Lung microvascular endothelial cell (primary cell): ENCODE data around the gene CD6. TPM values are rescaled to one million over a fixed set of nuclear protein-coding genes. Genes with fewer than 3 reads are reported as not detected.
A peak's percentile ranks its signal among the peaks of the same experiment; 100 is the strongest.

Experiments
- DNase-seq, 2 donors: peaks; one replicate each; pipeline versions ENCODE4 v3.0.0 to v3.0.0-alpha.2; 2010; ENCODE audit warnings: low read depth in 2 of 2
- total RNA-seq: library from RNA; depleted of rRNA; stranded (reverse); fragments of >200 nt; gene quantifications from 2 replicates; pipeline ENCODE4 v1.2.1, GENCODE V29; 2014

Gene CD6
- total RNA-seq: not detected in 2 replicates

GRCh38 chr11:60971520-60971919 lies at the start of gene CD6:
Gene CD6, plus strand, starts transcription at chr11:60971680. Its CDS starts 186 bp downstream, at chr11:60971866.
- no peak for DNase-seq

- no peak for DNase-seq
Observed at GRCh38 chr11:60921777-60922335, 49.6 kb upstream of the CD6 start.

- no peak for DNase-seq
Observed at GRCh38 chr11:60922906-60923305, 48.6 kb upstream of the CD6 start.

GRCh38 chr11:60923326-60923725 lies 48.2 kb upstream of the CD6 start:
- DNase-seq: no peak

GRCh38 chr11:60923800-60924109 lies 47.7 kb upstream of the CD6 start:
- no peak for DNase-seq

- peak; percentile 79 to 84 for DNase-seq
Observed at GRCh38 chr11:60924110-60924905, 47.2 kb upstream of the CD6 start, which contains the start of gene TMEM132A. Gene TMEM132A, plus strand, starts transcription at chr11:60924460. Its CDS starts 174 bp downstream, at chr11:60924634.

- DNase-seq: no peak
Observed at GRCh38 chr11:60924906-60925853, 46.3 kb upstream of the CD6 start.

- peak in 1 of 2 donors; percentile 37 for DNase-seq
Observed at GRCh38 chr11:60925868-60926267, 45.6 kb upstream of the CD6 start.

GRCh38 chr11:60926500-60926899 lies 45.0 kb upstream of the CD6 start:
- no peak for DNase-seq

GRCh38 chr11:60927061-60927592 lies 44.4 kb upstream of the CD6 start:
- DNase-seq: no peak

- DNase-seq: no peak
Observed at GRCh38 chr11:60927600-60927999, 43.9 kb upstream of the CD6 start.

GRCh38 chr11:60928563-60929001 lies 42.9 kb upstream of the CD6 start:
- no peak for DNase-seq

- no peak for DNase-seq
Observed at GRCh38 chr11:60929764-60930163, 41.7 kb upstream of the CD6 start.

GRCh38 chr11:60930394-60930793 lies 41.1 kb upstream of the CD6 start:
- no peak for DNase-seq

GRCh38 chr11:60931917-60932316 lies 39.6 kb upstream of the CD6 start:
- no peak for DNase-seq

GRCh38 chr11:60932605-60933356 lies 38.7 kb upstream of the CD6 start:
- DNase-seq: no peak

GRCh38 chr11:60933416-60934123 lies 37.9 kb upstream of the CD6 start:
- no peak for DNase-seq

- no peak for DNase-seq
Observed at GRCh38 chr11:60934124-60934789, 37.2 kb upstream of the CD6 start.

GRCh38 chr11:60934790-60935605 lies 36.5 kb upstream of the CD6 start:
- no peak for DNase-seq
